Neutrophil (primary cell): ENCODE measurements around the gene AKT1.
A peak's percentile ranks its signal among the peaks of the same experiment; 100 is the strongest.

Source experiments
- H3K27ac ChIP-seq: fragments of 200-600 bp; sonication (generic); 2 replicates; pipeline ENCODE4 v1.5.1; 2016; ENCODE audit warnings: mild to moderate bottlenecking, moderate library complexity
- H3K27me3 ChIP-seq: fragments of 200-600 bp; sonication (generic); 2 replicates; pipeline ENCODE4 v1.6.0; 2016; ENCODE audit warnings: mild to moderate bottlenecking
- H3K36me3 ChIP-seq: fragments of 200-600 bp; sonication (generic); 2 replicates; pipeline ENCODE4 v1.5.1; 2017
- H3K4me1 ChIP-seq, 2 experiments: fragments of 200-600 bp in 1 of 2; sonication (generic) in 1 of 2; 1 replicate in 1 of 2; 2 replicates in 1 of 2; pipeline versions ENCODE4 v1.5.1 to v1.6.1; 2013 to 2016; ENCODE audit warnings: low read depth in 1 of 2, low read length in 1 of 2, mild to moderate bottlenecking in 1 of 2, moderate library complexity in 1 of 2; ENCODE audit not compliant: control insufficient read depth in 1 of 2, insufficient read depth in 1 of 2
- H3K4me3 ChIP-seq, 2 experiments: fragments of 200-600 bp in 1 of 2; sonication (generic) in 1 of 2; 1 replicate in 1 of 2; 2 replicates in 1 of 2; pipeline ENCODE4 v1.5.1; 2013 to 2016; ENCODE audit warnings: low read depth in 1 of 2, low read length in 1 of 2, mild to moderate bottlenecking in 1 of 2, moderate library complexity in 1 of 2
- H3K9me3 ChIP-seq: fragments of 200-600 bp; sonication (generic); 2 replicates; pipeline ENCODE4 v1.5.1; 2016
- TF ChIP-seq, protein P1 (sequence below): fragments of 200-600 bp; sonication (generic); IDR thresholded peaks from 2 replicates; pipeline ENCODE4 v1.5.1; 2016; ENCODE audit warnings: antibody characterized with exemption

AKT1 gene

DNA sequence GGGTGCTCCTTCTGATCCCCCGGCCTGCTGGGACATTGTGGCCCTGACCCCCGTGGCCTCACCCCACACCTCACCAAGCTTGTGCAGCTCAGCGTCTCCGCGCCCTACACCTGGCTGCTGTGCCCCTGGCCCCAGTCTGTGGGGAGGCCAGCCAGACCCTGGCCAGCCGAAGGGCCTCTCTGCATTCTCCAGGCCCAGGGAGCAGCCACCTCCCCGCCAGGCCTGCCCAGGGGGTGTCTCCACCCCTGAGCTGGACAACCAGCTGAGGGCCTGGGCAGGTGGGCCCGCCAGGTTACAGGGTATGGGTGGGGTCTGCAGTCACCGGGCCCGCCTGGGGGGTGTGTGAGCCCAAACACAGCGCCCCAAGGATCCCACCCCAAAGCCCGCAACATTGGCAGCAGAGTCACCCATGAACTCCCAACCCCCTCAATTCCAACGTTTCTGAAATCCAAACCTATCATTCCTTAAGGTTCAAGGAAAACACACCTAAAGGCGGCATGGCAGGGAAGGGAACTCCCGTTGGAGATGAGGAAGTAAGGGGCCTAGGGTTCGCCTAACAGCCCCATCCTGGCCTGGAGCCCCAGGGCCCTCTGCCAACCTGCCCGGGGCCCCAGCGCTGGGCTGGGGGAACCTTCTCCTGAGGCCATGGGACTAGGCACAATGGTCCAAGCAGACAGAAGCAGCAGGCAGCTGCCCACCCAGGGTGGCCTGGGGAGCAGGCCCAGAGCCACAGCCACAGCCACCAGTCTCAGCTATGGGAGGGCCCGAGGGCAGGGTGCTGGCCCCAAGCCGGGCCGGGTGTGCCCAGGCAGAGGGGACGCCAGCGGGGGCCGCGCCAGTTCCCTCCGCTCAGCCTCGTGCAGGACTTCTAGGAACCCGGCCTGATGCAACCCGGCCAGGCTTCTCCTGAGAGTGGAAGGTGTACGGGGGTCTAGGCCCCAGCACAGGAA, 8.5 kb downstream of the AKT1 start:
- Histone ChIP-seq H3K36me3 (peaks cover 56% of the 10 kb centered on the region), H3K27ac (peak overlapping the region; percentile 96), H3K4me3 (peak overlapping the region; percentile 3 to 50), H3K9me3 (no peaks in the 10 kb centered on the region), H3K4me1 (peaks cover 25 to 30% of the 10 kb centered on the region in 2 experiments), H3K27me3 (no peaks in the 10 kb centered on the region)
- TF ChIP-seq, protein P1, sequence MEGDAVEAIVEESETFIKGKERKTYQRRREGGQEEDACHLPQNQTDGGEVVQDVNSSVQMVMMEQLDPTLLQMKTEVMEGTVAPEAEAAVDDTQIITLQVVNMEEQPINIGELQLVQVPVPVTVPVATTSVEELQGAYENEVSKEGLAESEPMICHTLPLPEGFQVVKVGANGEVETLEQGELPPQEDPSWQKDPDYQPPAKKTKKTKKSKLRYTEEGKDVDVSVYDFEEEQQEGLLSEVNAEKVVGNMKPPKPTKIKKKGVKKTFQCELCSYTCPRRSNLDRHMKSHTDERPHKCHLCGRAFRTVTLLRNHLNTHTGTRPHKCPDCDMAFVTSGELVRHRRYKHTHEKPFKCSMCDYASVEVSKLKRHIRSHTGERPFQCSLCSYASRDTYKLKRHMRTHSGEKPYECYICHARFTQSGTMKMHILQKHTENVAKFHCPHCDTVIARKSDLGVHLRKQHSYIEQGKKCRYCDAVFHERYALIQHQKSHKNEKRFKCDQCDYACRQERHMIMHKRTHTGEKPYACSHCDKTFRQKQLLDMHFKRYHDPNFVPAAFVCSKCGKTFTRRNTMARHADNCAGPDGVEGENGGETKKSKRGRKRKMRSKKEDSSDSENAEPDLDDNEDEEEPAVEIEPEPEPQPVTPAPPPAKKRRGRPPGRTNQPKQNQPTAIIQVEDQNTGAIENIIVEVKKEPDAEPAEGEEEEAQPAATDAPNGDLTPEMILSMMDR = no peak

DNA sequence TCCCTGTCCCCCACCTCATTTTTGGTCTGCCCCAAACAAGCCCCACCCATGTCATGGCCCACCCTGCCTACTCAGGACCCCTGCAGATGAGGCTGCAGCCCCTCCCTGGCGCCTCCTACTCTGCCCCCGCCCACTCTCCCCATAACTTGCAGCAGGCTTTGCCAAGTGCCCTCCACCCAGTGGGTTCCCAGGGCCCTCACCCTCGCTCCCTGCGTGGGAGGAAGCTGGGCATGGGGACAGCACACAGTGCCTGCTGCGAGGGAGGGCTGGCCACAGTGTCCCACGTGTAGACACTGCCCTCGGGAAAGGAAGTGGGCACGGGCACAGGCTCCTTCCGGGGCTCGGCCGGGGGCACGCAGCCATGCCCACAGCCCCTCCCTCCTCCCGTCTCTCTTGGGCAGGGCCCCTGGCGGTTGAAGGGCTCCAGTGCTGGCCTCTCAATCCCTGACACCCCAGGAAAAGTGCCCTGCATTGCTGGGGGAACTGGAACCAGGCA, 9.4 kb downstream of the AKT1 start:
- H3K27me3 ChIP-seq = no peaks in the 10 kb centered on the region
- H3K4me3 ChIP-seq = no peak overlapping the region
- H3K36me3 ChIP-seq = peaks cover 56% of the 10 kb centered on the region
- peak overlapping the region; percentile 96 for H3K27ac ChIP-seq
- H3K9me3 ChIP-seq = no peaks in the 10 kb centered on the region
- TF ChIP-seq, protein P1 = no peak
- peaks cover 25 to 30% of the 10 kb centered on the region in 2 experiments for H3K4me1 ChIP-seq

DNA sequence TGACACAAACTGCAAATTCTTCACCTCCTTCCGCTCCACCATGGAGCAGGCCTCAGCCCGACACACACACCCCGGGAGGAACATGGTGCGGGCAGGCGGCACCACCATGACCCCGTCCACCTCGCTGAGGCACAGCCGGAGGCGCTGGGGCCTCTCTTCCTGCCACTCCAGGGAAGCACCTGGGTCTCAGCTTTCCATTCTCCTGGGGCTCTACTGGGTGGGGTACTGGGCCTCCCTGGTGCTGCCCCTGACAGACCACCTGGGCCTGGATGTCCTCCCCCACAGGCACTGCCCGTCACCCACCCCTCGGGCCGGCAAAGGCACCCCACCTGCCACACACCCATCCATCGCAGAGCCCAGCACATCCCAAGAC, 9.9 kb downstream of the AKT1 start:
- H3K9me3 ChIP-seq = no peaks in the 10 kb centered on the region
- peaks cover 25 to 30% of the 10 kb centered on the region in 2 experiments for H3K4me1 ChIP-seq
- peak overlapping the region; percentile 96 for H3K27ac ChIP-seq
- no peaks in the 10 kb centered on the region for H3K27me3 ChIP-seq
- H3K36me3 ChIP-seq = peaks cover 56% of the 10 kb centered on the region
- TF ChIP-seq, protein P1 = no peak
- H3K4me3 ChIP-seq = no peak overlapping the region

DNA sequence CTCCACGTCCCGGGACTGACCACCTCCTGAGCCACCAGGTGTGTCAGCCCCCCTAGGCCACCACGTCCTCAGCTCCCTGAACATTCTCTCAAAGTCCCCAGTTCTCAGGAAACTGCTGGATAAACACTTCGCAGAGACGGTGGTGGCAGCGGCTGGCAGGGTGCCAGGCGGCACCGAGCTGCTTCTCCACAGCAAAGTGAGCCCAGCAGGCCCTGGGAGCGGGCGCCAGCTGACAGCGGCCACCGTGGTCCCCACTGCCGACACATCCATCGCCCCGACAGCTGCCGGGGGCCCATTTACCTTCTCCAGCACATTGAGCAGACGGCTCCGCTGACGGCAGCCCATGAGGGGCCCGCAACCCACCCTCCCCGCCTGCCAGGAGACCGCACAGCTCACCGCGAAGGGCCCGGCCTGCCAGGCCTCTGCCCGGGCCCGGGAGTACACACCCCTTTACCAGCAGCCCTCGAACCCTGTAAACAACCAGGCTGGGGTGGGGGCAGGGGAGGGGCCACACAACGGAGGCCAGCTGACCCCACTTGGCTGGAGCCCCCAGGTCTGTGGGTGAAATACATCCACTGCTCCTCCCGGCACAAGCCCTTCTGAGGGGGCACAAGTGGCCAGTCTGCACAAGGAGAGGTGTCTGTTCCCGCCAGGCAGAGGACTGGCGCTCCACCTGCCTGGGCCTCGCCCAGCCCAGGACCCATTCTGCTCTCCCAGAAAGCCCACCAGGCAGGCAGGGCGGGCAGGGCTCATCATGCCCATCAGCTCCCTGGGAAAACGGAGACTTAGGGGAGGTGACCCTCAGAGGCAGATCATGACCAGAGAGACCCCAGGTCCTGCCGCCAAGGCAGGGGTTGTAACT, 10.5 kb downstream of the AKT1 start:
- Histone ChIP-seq H3K27ac (peak overlapping the region; percentile 96), H3K9me3 (no peaks in the 10 kb centered on the region), H3K36me3 (peaks cover 56% of the 10 kb centered on the region), H3K4me3 (no peak overlapping the region), H3K27me3 (no peaks in the 10 kb centered on the region), H3K4me1 (peaks cover 25 to 30% of the 10 kb centered on the region in 2 experiments)
- TF ChIP-seq, protein P1 = no peak

DNA sequence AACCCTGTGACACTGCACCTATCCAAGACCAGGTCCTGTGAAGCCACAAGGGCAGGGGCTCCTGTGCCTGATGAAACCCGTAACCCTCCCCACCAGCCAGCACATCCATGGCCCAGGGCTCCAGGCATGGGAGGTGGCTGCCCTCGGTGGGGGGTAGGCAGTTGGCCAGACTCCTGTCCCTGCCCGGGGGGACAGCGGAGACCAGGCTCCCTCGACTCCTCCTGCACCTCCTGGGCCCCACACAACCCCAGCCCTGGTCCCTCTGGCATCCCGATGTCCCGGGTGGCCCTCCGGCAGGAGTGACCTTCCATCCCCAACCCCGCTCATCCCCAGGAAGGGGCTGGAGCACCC, 11.4 kb downstream of the AKT1 start:
- peaks cover 25 to 30% of the 10 kb centered on the region in 2 experiments for H3K4me1 ChIP-seq

More for the DNA sequence above, 11.4 kb downstream of the AKT1 start:
- no peak overlapping the region for H3K27ac ChIP-seq
- H3K36me3 ChIP-seq = peaks cover 56% of the 10 kb centered on the region
- TF ChIP-seq, protein P1 = no peak
- no peaks in the 10 kb centered on the region for H3K9me3 ChIP-seq
- H3K27me3 ChIP-seq = no peaks in the 10 kb centered on the region
- no peak overlapping the region for H3K4me3 ChIP-seq
